ENCODE data around the gene MCM3AP.
"Not testable (repeated sequence)": the region's sequence is repeated elsewhere in the genome, so short reads cannot be mapped to it uniquely, and the experiment has no call there.

The MCM3AP gene

GRCh38 chr21:46239817-46240325, 45.5 kb downstream of the MCM3AP start:
- no peak for ATAC-seq

DNA sequence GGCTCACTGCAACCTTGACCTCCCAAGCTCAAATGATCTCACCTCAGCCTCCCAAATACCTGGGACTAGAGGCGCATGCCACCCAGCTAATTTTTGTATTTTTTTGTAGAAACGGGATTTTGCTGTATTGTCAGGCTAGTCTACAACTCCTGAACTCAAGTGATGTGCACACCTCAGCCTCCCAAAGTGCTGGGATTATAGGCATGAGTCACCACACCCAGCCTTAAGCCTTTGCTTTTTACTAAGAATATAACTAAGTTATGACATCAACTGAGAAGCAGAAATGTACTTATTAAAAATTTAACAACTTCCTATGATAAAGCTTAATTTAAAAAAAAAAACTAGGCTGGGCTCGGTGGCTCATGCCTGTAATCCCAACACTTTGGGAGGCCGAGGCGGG, 47.9 kb downstream of the MCM3AP start:
- ATAC-seq = no peak

- ATAC-seq = no peak
These were observed 50.9 kb downstream of the MCM3AP start for GRCh38 chr21:46234436-46234950.

DNA sequence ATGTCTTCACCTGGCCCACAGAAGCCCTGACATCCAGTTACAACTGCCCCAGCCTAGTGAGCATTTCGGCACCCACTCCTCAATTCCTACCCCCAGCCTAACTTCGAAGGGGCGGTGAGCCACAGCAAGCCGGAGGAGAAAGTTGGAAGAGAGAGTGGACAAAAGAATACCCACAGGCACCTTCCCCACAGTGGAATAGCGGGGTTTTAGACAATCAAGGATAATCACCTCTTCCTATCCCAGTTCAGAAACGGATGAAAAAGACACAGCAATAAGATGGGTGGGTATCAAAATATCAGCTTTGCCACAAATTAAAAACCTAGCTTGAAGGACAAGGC, 55.5 kb downstream of the MCM3AP start:
- no peak for ATAC-seq

DNA sequence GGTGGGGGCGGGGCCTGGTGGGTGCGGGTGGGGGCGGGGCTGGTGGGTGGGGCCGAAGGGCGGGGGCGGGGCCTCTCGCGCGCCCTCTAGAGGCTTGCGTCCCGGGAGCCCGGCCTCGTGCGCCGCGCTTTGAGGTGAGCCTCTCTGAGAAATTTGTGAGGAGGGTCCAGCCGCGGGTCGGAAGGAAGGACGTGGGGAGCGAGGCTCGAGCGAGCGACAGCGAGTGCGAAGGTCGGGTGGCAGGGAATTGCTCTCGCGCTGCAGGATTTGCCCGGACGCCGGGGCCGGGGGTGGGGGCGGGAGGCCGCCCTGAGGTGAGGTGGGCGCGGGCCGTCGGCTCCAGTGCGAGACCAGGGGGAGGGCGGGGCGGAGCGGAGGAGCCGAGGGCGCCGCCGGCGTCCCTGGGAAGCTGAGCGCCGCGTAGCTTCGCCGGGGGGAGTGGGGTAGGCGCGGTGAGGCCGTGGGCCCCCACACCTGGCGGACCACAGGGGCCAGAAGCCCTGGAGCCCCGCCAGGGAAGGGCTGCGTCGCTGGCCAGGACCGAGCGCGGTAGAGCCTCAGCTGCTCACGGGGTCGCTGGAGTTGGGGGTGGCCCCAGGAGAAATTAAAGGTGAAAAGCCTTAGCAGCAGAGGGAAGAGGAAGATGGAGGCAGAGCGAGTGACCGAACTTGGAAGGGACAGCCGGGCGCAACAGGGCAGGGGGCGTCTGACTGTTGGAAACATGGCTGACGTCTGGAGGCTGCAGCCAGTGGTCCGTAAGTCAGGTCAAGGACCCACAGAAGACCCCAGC, 56.1 kb downstream of the MCM3AP start:
- ATAC-seq = peak; percentile 41 to 55

GRCh38 chr21:46228345-46229051, 56.9 kb downstream of the MCM3AP start, which contains the start of gene LSS:
Gene LSS, minus strand, starts transcription at chr21:46228774. Its CDS starts 29 bp downstream, at chr21:46228745.
- ATAC-seq = peak; percentile 96

DNA sequence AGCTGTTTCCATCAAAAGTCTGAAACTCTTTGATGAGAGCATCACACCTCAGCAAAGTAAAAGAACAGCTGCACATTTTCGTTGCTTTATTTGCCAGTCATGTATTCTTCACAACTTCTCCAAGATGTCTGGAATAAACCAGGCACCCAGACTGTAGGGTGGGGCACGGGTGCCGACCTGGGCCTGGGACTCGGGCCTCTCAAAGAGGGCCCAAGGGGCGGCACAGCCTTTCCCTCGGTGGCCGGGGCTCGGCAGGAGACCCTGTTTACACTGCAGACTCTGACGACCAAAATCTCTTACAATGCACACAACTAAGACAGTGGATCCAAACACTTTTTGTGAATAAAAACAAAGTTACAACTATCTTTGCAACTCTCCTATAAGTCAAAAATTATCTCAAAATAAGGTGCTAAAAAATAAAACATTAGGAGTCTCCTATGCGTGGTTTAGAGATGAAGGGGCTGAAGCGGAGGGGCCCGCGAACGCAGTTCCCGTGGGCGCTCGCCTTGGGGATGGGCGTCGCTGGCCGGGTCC, 57.5 kb downstream of the MCM3AP start:
- ATAC-seq = no peak

GRCh38 chr21:46226920-46227599, 58.4 kb downstream of the MCM3AP start:
- no peak for ATAC-seq

DNA sequence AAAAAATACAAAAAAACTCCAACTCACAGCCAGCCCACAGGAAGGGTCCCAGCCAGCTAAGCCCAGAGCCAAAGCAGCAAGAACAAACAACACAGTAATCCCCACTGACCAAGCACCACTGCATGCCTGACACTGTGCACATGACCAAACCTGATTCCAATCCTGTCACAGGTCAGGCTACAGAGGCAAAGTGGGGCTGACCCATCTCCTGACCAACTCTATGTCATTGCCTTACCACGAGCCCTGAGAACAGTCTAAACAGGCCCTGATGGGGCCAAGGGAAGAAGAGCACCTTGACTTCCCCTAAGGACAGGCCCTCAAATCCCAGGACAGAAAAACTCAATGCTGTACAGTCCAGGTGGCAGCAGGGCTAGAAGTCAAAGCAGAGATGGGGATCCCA, 59.3 kb downstream of the MCM3AP start:
- ATAC-seq = no peak

DNA sequence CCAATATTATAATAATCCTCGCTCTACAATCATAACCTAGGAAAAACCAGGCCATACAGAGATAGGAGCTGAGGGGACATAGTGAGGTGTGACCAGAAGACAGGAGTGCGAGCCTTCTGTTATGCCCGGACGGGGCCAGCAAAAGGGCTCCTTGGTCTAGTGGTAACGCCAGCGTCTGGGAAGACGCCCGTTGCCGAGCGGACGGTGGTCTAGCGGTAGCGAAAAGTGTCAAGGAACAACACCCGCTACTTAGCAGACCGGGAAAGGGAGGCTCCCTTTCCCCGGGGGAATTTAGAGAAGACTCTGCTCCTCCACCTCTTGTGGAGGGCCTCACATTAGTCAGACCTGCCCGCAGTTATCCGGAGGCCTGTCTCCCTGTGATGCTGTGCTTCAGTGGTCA, 61.8 kb downstream of the MCM3AP start:
- ATAC-seq = not testable (repeated sequence)

DNA sequence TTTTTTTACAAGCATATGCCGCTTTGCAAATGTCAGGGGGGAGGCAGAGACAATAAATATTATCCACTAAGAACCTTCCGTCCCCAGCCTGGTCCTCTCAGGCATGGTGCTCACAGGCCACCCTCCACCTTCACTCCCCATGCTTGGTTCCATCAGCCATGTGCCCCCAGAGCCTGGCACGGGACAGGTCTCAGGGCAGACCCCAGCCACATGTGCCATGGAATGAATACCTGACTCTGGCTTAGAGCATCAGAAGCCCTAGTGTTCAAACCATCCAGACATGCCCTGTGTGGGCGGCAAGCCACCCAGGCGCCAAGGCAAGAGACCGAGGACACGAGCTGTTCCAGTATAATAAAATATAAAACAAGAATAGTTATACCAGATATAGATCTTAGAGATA, 62.2 kb downstream of the MCM3AP start:
- ATAC-seq = no peak

GRCh38 chr21:46222436-46223116, 62.8 kb downstream of the MCM3AP start:
- ATAC-seq = no peak

DNA sequence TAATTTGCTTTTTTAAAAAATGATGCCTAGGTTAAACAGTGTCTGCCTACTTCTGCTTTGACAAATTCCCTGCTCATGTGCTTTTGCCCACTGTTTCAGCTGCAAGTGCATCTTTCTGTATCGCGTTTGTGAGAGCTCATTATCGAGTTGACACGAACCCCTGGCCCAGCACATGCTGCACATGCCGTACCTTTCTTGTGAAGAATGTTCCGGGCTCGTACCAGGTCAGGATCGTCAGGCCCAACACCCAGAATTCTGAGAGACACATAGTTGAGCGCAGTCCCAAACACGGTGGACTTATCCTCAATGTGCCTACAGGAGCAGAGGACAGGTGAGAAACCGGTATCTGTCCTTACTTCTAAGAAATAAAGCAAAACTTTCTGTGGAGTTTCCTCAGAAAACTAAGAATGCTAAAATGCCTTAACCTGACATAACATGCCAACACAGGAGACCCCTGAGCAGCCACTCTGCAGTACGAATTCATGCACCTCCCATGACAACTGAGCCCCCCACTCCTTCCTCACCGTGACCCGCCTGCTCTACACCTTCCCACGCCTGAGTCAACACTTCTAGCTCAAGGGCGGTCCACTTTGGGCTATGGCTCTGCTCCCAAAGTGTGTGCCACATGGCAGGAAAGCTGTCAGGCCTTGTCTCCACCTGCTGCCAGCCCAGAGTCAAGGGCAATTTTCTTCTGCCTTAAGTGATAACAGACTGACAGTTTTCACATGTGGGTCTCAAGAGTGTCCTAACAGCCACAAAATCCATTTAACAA, 63.6 kb downstream of the MCM3AP start:
- no peak for ATAC-seq

DNA sequence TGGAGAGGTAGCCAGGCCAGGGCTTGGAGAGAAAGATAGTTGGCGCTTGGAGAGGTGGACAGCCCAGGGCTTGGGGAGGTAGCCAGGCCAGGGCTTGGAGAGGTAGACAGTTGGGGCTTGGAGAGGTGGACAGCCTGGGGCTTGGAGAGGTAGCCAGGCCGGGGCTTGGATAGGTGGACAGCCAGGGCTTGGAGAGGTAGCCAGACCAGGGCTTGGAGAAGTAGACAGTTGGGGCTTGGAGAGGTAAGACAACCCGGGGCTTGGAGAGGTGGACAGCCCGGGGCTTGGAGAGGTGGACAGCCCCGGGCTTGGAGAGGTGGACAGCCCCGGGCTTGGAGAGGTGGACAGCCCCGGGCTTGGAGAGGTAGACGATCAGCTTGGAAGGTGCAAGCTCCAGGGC, 64.6 kb downstream of the MCM3AP start:
- no peak for ATAC-seq

- ATAC-seq = no peak
These were observed 65.1 kb downstream of the MCM3AP start for GRCh38 chr21:46220275-46220810.

- no peak for ATAC-seq
These were observed 65.7 kb downstream of the MCM3AP start for GRCh38 chr21:46219591-46220239.

DNA sequence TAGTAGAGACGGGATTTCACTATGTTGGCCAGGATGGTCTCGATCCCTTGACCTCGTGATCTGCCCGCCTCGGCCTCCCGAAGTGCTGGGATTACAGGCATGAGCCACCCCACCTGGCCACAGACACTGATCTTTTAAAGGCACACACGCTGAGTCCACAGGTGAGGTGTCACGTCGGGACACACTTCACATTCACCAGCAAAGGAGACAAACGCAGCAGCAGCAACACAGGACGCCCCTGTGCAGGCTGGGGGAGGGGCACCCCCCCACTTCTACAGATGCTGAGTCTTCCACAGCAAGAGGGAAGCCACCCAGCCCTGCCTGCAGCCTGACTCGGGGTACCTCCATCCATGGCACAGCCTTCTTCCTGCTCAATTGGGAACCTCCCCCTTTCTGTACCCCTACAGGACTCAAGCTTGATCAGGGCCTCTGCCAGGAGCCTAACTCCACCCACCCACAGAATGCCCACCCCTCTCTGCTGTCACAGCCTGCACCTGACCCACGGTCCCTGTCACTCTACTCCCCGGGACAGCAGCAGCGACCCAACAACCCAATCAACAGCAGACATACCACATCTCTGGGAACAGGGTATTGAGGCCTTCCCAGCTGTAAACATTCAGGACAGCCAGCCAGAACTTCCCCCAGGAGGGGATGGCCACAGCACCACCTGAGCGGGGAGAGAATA, 66.4 kb downstream of the MCM3AP start:
- ATAC-seq = no peak

GRCh38 chr21:46217511-46218196, 67.8 kb downstream of the MCM3AP start:
- no peak for ATAC-seq

DNA sequence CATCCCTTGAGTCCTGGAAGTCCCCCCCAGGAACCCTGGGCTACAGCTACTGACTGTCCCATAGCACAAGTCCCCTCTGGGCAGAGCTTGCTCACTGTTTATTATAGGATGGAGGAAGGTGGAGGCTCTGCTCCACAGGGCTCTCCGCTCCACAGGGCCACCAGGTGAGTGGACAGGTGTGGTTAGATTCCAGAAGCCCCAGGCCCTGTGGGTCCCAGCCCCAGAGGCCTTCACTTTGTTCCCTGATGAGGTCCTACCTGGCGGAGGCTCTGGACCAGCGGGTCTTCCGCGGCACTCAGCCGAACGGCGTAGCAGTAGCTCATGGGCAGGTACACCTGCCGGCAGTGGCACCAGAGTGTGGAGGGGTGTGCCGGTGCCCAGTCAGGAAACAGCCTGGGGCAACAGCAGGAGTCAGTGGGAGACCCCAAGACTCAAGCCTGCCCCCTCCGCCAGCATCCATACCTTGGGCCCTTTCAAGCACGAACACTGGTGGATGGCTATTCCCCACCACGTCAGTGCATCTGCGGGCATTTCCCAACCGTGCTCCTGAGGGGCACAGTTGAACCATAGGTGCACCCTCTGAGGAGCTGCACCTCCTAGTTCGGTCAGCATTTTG, 69.2 kb downstream of the MCM3AP start:
- ATAC-seq = no peak

Measured in activated CD4-positive, CD25-positive, alpha-beta regulatory T cell treated with anti-CD3 and anti-CD28 coated beads, Interleukin-2, amount 50 U/mL, for 24 hours (primary cell).